A673 (cell line): ENCODE data around the gene YIPF7. TPM values are rescaled to one million over a fixed set of nuclear protein-coding genes. Genes with fewer than 3 reads are reported as not detected.

Source experiments
- BruUV-seq: library from RNA; stranded (reverse); fragments of 400-500 nt; replicated peaks from 2 replicates; lab custom pipeline; 2021; lab: Mats Ljungman, UMichigan
- CTCF ChIA-PET: fragments of 300-600 bp; sonication (Branson Sonifier 250); formaldehyde crosslinking; loops from one replicate; lab custom pipeline; 2022; ENCODE audit warnings: antibody characterized with exemption; lab: Charles Lee
- POLR2A ChIA-PET: fragments of 300-600 bp; sonication (Branson Sonifier 250); formaldehyde crosslinking; loops from one replicate; lab custom pipeline; 2022; ENCODE audit warnings: antibody characterized with exemption; ENCODE audit not compliant: low non-redundant PET; lab: Charles Lee
- DNase-seq: peaks from one replicate; pipeline ENCODE4 v3.0.0-alpha.2; 2015; ENCODE audit warnings: low spot score
- H3K27ac ChIP-seq: fragments of 200-600 bp; sonication (generic); 2 replicates; pipeline ENCODE4 v1.5.1; 2016; ENCODE audit warnings: mixed run types, low read depth, mild to moderate bottlenecking, mixed read lengths, antibody characterized with exemption, low read length; ENCODE audit not compliant: poor library complexity, severe bottlenecking
- H3K27me3 ChIP-seq: fragments of 200-600 bp; sonication (generic); replicated peaks from 2 replicates; pipeline ENCODE4 v1.6.1; 2017; ENCODE audit warnings: mixed run types, low read depth, mild to moderate bottlenecking, mixed read lengths, antibody characterized with exemption, low read length; ENCODE audit not compliant: insufficient read depth, poor library complexity
- H3K36me3 ChIP-seq: fragments of 200-600 bp; sonication (generic); 2 replicates; pipeline ENCODE4 v1.6.1; 2016; ENCODE audit warnings: mixed run types, mild to moderate bottlenecking, mixed read lengths, antibody characterized with exemption, low read length; ENCODE audit not compliant: insufficient read depth, poor library complexity, severe bottlenecking
- H3K4me1 ChIP-seq: fragments of 200-600 bp; sonication (generic); 2 replicates; pipeline ENCODE4 v1.6.1; 2017; ENCODE audit warnings: mixed run types, mild to moderate bottlenecking, mixed read lengths, antibody characterized with exemption, low read length; ENCODE audit not compliant: insufficient read depth, poor library complexity, severe bottlenecking
- H3K4me3 ChIP-seq: fragments of 200-600 bp; sonication (generic); 2 replicates; pipeline ENCODE4 v1.5.1; 2016; ENCODE audit warnings: low read depth, mixed run types, mild to moderate bottlenecking, mixed read lengths, low read length; ENCODE audit not compliant: poor library complexity, severe bottlenecking
- H3K9me3 ChIP-seq: fragments of 200-600 bp; sonication (generic); 2 replicates; pipeline ENCODE4 v1.6.1; 2016; ENCODE audit warnings: mixed run types, low read depth, mild to moderate bottlenecking, mixed read lengths, antibody characterized with exemption, low read length; ENCODE audit not compliant: poor library complexity, severe bottlenecking
- EZH2 ChIP-seq: fragments of 200-600 bp; sonication (generic); IDR thresholded peaks from 2 replicates; pipeline ENCODE4 v1.6.1; 2017; ENCODE audit warnings: borderline replicate concordance, low read depth, mild to moderate bottlenecking, mixed read lengths, antibody characterized with exemption, low read length; ENCODE audit not compliant: poor library complexity, severe bottlenecking
- intact Hi-C: fragments of 100-400 bp; cut with micrococcal nuclease; formaldehyde crosslinking; loops from one replicate; pipeline ENCODE4 v1.10.0; 2022; ENCODE audit not compliant: unreplicated experiment
- total RNA-seq: library from RNA; stranded (reverse); gene quantifications from 2 replicates; pipeline ENCODE4 v1.2.3, GENCODE V29; 2021
- TF ChIP-seq, protein P1 (sequence below): fragments of 300-800, 200-600 bp; sonication (generic); conservative IDR thresholded peaks from 2 replicates; pipeline ENCODE4 v1.5.1; 2017; ENCODE audit warnings: low read depth, mild to moderate bottlenecking, antibody characterized with exemption, low read length, moderate library complexity, mixed read lengths

YIPF7 gene
- total RNA-seq, 1 experiment from 2014 or later, result not detected

DNA sequence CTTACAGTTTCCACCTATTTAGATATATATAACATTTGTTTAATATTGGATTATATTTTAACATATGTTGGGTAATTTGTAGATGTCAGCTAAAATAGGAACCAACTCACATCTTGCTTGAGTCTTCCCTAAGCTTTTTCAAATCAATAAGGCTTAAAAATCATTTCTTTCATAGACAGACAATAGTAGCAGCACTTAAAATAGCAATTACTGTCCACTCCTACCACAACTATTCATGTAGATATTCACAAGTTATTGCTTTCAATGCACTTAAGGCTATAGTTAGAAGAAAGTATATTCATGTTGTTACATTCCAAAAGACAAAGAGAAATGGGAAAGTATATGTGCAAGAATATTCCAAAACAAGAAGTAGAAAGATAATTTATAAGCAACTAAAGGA, 71.2 kb downstream of the YIPF7 start:
- no peak for DNase-seq
- Histone ChIP-seq H3K27me3 (no peaks in the 10 kb centered on the region), H3K4me3 (no peak overlapping the region), H3K27ac (no peak overlapping the region), H3K4me1 (no peaks in the 10 kb centered on the region), H3K36me3 (no peaks in the 10 kb centered on the region), H3K9me3 (no peaks in the 10 kb centered on the region)
- ChIA-PET CTCF (no interaction called here), POLR2A (no interaction called here)
- no TSS peak for BruUV-seq
- TF ChIP-seq EZH2, result no peak
- TF ChIP-seq, protein P1, sequence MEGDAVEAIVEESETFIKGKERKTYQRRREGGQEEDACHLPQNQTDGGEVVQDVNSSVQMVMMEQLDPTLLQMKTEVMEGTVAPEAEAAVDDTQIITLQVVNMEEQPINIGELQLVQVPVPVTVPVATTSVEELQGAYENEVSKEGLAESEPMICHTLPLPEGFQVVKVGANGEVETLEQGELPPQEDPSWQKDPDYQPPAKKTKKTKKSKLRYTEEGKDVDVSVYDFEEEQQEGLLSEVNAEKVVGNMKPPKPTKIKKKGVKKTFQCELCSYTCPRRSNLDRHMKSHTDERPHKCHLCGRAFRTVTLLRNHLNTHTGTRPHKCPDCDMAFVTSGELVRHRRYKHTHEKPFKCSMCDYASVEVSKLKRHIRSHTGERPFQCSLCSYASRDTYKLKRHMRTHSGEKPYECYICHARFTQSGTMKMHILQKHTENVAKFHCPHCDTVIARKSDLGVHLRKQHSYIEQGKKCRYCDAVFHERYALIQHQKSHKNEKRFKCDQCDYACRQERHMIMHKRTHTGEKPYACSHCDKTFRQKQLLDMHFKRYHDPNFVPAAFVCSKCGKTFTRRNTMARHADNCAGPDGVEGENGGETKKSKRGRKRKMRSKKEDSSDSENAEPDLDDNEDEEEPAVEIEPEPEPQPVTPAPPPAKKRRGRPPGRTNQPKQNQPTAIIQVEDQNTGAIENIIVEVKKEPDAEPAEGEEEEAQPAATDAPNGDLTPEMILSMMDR, result no peak
- intact Hi-C loops, result no loop called here

DNA sequence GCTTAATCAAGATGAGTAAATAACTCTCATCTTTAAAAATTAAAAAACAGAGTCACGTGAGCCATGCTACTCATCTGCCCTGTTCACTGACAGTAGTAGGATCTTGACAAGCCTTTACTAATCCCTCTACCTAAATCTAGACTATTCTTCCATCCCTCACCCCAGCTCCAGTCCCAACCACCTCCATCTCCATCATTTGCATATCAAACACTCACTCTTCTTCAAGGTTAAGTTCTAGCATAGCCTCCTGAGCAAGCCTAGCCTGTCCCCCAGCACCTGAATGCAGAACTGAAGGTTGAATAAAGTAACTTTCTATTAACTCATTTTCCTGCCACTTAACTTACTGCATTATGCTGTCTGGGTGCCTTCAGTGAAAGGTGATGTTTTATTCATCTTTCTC, 72.5 kb downstream of the YIPF7 start:
- intact Hi-C loops, result no loop called here

More for the DNA sequence above, 72.5 kb downstream of the YIPF7 start:
- Histone ChIP-seq H3K9me3 (no peaks in the 10 kb centered on the region), H3K27me3 (no peaks in the 10 kb centered on the region), H3K4me1 (no peaks in the 10 kb centered on the region), H3K27ac (no peak overlapping the region), H3K36me3 (no peaks in the 10 kb centered on the region), H3K4me3 (no peak overlapping the region)
- TF ChIP-seq, protein P1, result no peak
- TF ChIP-seq EZH2, result no peak
- DNase-seq, result no peak
- POLR2A ChIA-PET, result no interaction called here
- CTCF ChIA-PET, result no interaction called here
- BruUV-seq, result no TSS peak

Other genes with a start within 250 kb of the YIPF7 start
- gene KCTD8, start 202.8 kb downstream of the YIPF7 start, total RNA-seq, result not detected in 2 replicates
- 26.1 and 27.2 TPM in 2 replicates for gene GUF1, start 26.8 kb upstream of the YIPF7 start, total RNA-seq
- gene GNPDA2, start 74.9 kb upstream of the YIPF7 start, total RNA-seq, result 27.8 TPM in 2 replicates